Kidney (tissue), 14 donors: ENCODE results near the gene AGTR1. TPM values are rescaled to one million over a fixed set of nuclear protein-coding genes. Genes with fewer than 3 reads are reported as not detected.

ENCODE experiments used
- DNase-seq, 5 donors: peaks; one replicate each; pipeline ENCODE4 v3.0.0-alpha.2; 2013 to 2020
- FAIRE-seq: peaks from 2 replicates; lab custom pipeline; 2012; peaks lifted over from hg19 to GRCh38; lab: Jason Lieb, UNC
- H3K27ac ChIP-seq, 2 donors: one replicate each; pipeline ENCODE4 v1.7.0; 2013; ENCODE audit warnings: low read depth in 2 of 2, low read length in 2 of 2, inconsistent platforms in 1 of 2
- H3K27me3 ChIP-seq: one replicate; pipeline ENCODE4 v1.7.1; 2013; ENCODE audit warnings: low read length, inconsistent platforms; ENCODE audit not compliant: control insufficient read depth, insufficient read depth
- H3K36me3 ChIP-seq, 3 donors: one replicate each; pipeline versions ENCODE4 v1.7.0 to v1.7.1; 2013; ENCODE audit warnings: low read length in 3 of 3, control low read depth in 1 of 3, inconsistent platforms in 1 of 3; ENCODE audit not compliant: insufficient read depth in 3 of 3, control insufficient read depth in 2 of 3
- H3K4me1 ChIP-seq, 3 donors: one replicate each; pipeline versions ENCODE4 v1.7.0 to v1.7.1; 2013; ENCODE audit warnings: low read length in 3 of 3, inconsistent platforms in 1 of 3, low read depth in 1 of 3; ENCODE audit not compliant: control insufficient read depth in 2 of 3, insufficient read depth in 2 of 3
- H3K4me3 ChIP-seq, 3 donors: one replicate each; pipeline versions ENCODE4 v1.7.0 to v1.8.1; 2013; ENCODE audit warnings: low read length in 3 of 3, control low read depth in 1 of 3, inconsistent platforms in 1 of 3
- H3K9ac ChIP-seq, 3 donors: one replicate each; pipeline versions ENCODE4 v1.7.0 to v1.7.1; 2013; ENCODE audit warnings: low read length in 3 of 3, control low read depth in 1 of 3, inconsistent platforms in 1 of 3
- H3K9me3 ChIP-seq, 3 donors: one replicate each; pipeline versions ENCODE4 v1.7.0 to v1.7.1; 2013; ENCODE audit warnings: low read length in 3 of 3, control low read depth in 1 of 3, inconsistent platforms in 1 of 3; ENCODE audit not compliant: control insufficient read depth in 2 of 3, insufficient read depth in 1 of 3
- CTCF ChIP-seq: IDR thresholded peaks from 3 replicates; pipeline ENCODE4 v1.5.1; 2012; ENCODE audit warnings: mild to moderate bottlenecking, moderate library complexity, borderline replicate concordance; ENCODE audit not compliant: insufficient read depth; ENCODE audit errors: extremely low read depth
- intact Hi-C: fragments of 100-400 bp; cut with DNase I; formaldehyde crosslinking; loops from one replicate; pipeline ENCODE4 v1.11.1; 2022
- polyA plus RNA-seq: library from polyadenylated mRNA; stranded (reverse); fragments of 350-450 nt; fragmentation: Illumina TruSeq; extraction: RNeasy Lipid Tissue Mini Kit (QIAGEN cat#74804); gene quantifications from one replicate; pipeline ENCODE4 v1.2.3, GENCODE V29; 2014; ENCODE audit warnings: low read depth, low replicate concordance; ENCODE audit not compliant: insufficient read depth
- total RNA-seq: library from RNA; stranded (reverse); fragmentation: NEBNext Ultra II Directional; extraction: Animal tissue kit (Norgen Biotek cat#: 25700); gene quantifications from one replicate; pipeline ENCODE4 v1.2.1, GENCODE V29; 2021
- donor health status: control.
- donor health status: control.
- donor health status: control.
- donor health status: control.
- donor health status: control.
- donor health status: DM: yes; HTN: yes; CAD: no.
- donor health status: Normal renal cell carcinoma (clear cell type).

AGTR1 gene
- total and polyA plus RNA-seq, 2 donors from 2014 or later = 5.6 to 14.8 TPM

- no peaks in the 10 kb centered on the region for H3K36me3 ChIP-seq
- FAIRE-seq = peak; percentile 23
- H3K9ac ChIP-seq = no peak overlapping the region
- TF ChIP-seq CTCF = no peak
- no peaks in the 10 kb centered on the region for H3K27me3 ChIP-seq
- intact Hi-C loops = no loop called here
- H3K4me3 ChIP-seq = no peak overlapping the region
- H3K4me1 ChIP-seq = no peaks in the 10 kb centered on the region
- DNase-seq = no peak
- no peaks in the 10 kb centered on the region for H3K9me3 ChIP-seq
- H3K27ac ChIP-seq = no peak overlapping the region
Observed at GRCh38 chr3:148705314-148705713, 7.6 kb downstream of the AGTR1 start.

- Histone ChIP-seq H3K9me3 (no peaks in the 10 kb centered on the region), H3K27ac (no peak overlapping the region), H3K9ac (no peak overlapping the region), H3K4me3 (no peak overlapping the region), H3K4me1 (no peaks in the 10 kb centered on the region), H3K36me3 (no peaks in the 10 kb centered on the region), H3K27me3 (no peaks in the 10 kb centered on the region)
- FAIRE-seq (no peak), DNase-seq (no peak)
- no peak for TF ChIP-seq CTCF
- intact Hi-C loops = no loop called here
Observed at GRCh38 chr3:148707601-148708380, 10.1 kb downstream of the AGTR1 start.

GRCh38 chr3:148708409-148708808 is 10.7 kb downstream of the AGTR1 start:
- no peak for TF ChIP-seq CTCF
- Histone ChIP-seq H3K4me1 (no peaks in the 10 kb centered on the region), H3K27ac (no peak overlapping the region), H3K4me3 (no peak overlapping the region), H3K36me3 (no peaks in the 10 kb centered on the region), H3K9ac (no peak overlapping the region), H3K9me3 (no peaks in the 10 kb centered on the region), H3K27me3 (no peaks in the 10 kb centered on the region)
- FAIRE-seq = no peak
- no peak for DNase-seq
- intact Hi-C loops = no loop called here
